Esophagus squamous epithelium (tissue), 4 donors: ENCODE measurements around the gene PEX1.

Source experiments
- POLR2A ChIP-seq, 4 donors: fragments of 450-650 bp; IDR thresholded peaks; one replicate each; pipeline ENCODE4 v1.6.1; 2017; ENCODE audit warnings: antibody characterized with exemption in 4 of 4, mild to moderate bottlenecking in 4 of 4, moderate library complexity in 3 of 4
- TF ChIP-seq, protein P1 (sequence below), 6 experiments: fragments of 450-650 bp in 4 of 6; fragments of 200-600 bp in 2 of 6; sonication (generic) in 2 of 6; IDR thresholded peaks; one replicate each; pipeline ENCODE4 v1.5.1; 2016 to 2019; ENCODE audit warnings: antibody characterized with exemption in 6 of 6, mild to moderate bottlenecking in 4 of 6, moderate library complexity in 4 of 6

GRCh38 chr7:92446869-92447344, 81.4 kb downstream of the PEX1 start:
- TF ChIP-seq, protein P1, sequence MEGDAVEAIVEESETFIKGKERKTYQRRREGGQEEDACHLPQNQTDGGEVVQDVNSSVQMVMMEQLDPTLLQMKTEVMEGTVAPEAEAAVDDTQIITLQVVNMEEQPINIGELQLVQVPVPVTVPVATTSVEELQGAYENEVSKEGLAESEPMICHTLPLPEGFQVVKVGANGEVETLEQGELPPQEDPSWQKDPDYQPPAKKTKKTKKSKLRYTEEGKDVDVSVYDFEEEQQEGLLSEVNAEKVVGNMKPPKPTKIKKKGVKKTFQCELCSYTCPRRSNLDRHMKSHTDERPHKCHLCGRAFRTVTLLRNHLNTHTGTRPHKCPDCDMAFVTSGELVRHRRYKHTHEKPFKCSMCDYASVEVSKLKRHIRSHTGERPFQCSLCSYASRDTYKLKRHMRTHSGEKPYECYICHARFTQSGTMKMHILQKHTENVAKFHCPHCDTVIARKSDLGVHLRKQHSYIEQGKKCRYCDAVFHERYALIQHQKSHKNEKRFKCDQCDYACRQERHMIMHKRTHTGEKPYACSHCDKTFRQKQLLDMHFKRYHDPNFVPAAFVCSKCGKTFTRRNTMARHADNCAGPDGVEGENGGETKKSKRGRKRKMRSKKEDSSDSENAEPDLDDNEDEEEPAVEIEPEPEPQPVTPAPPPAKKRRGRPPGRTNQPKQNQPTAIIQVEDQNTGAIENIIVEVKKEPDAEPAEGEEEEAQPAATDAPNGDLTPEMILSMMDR (IDR thresholded peaks at IDR 0.05) = no peak
- no peak for TF ChIP-seq POLR2A (IDR thresholded peaks at IDR 0.05)
